ENCODE data around the gene OMA1. TPM values are rescaled to one million over a fixed set of nuclear protein-coding genes. Genes with fewer than 3 reads are reported as not detected.

OMA1 gene
- polyA plus RNA-seq, 3 donors from 2014 or later, result 13.7 to 22.3 (median 17.7) TPM

GRCh38 chr1:58454807-58455206 is 91.7 kb downstream of the OMA1 start:
- no peaks in the 10 kb centered on the region for H3K4me1 Mint-ChIP-seq
- peaks cover 0 to 8% (median 6%) of the 10 kb centered on the region in 3 donors for H3K36me3 Mint-ChIP-seq
- H3K27ac Mint-ChIP-seq, result no peak overlapping the region
- H3K4me3 Mint-ChIP-seq, result no peak overlapping the region
- peaks cover 0 to 2% (median 0%) of the 10 kb centered on the region in 3 donors for H3K27me3 Mint-ChIP-seq (ENCODE audit: low read depth in 3 of 3)
- no peaks in the 10 kb centered on the region for H3K9me3 Mint-ChIP-seq
- no peak for DNase-seq

- Mint-ChIP-seq H3K27me3 (ENCODE audit: low read depth in 3 of 3) (peaks cover 0 to 2% (median 0%) of the 10 kb centered on the region in 3 donors), H3K9me3 (no peaks in the 10 kb centered on the region), H3K36me3 (peaks cover 0 to 8% (median 6%) of the 10 kb centered on the region in 3 donors), H3K4me3 (no peak overlapping the region), H3K4me1 (no peaks in the 10 kb centered on the region), H3K27ac (no peak overlapping the region)
- DNase-seq, result no peak
Measured at GRCh38 chr1:58454385-58454784, 92.1 kb downstream of the OMA1 start.

GRCh38 chr1:58451560-58452191 is 94.8 kb downstream of the OMA1 start:
- no peak overlapping the region for H3K27ac Mint-ChIP-seq
- no peaks in the 10 kb centered on the region for H3K9me3 Mint-ChIP-seq
- peaks cover 0 to 9% (median 4%) of the 10 kb centered on the region in 3 donors for H3K36me3 Mint-ChIP-seq
- no peaks in the 10 kb centered on the region for H3K4me1 Mint-ChIP-seq
- H3K27me3 Mint-ChIP-seq (ENCODE audit: low read depth in 3 of 3), result peaks cover 0 to 2% (median 0%) of the 10 kb centered on the region in 3 donors
- no peak overlapping the region for H3K4me3 Mint-ChIP-seq
- DNase-seq, result no peak

GRCh38 chr1:58447886-58448285 is 98.6 kb downstream of the OMA1 start:
- H3K36me3 Mint-ChIP-seq, result peaks cover 3 to 9% (median 4%) of the 10 kb centered on the region in 3 donors
- H3K27ac Mint-ChIP-seq, result no peak overlapping the region
- no peaks in the 10 kb centered on the region for H3K27me3 Mint-ChIP-seq (ENCODE audit: low read depth in 3 of 3)

GRCh38 chr1:58447042-58447441 is 99.5 kb downstream of the OMA1 start:
- no peaks in the 10 kb centered on the region for H3K4me1 Mint-ChIP-seq
- DNase-seq, result no peak
- H3K9me3 Mint-ChIP-seq, result no peaks in the 10 kb centered on the region
- peaks cover 3 to 9% (median 4%) of the 10 kb centered on the region in 3 donors for H3K36me3 Mint-ChIP-seq
- H3K27ac Mint-ChIP-seq, result no peak overlapping the region
- peaks cover 0 to 2% (median 0%) of the 10 kb centered on the region in 3 donors for H3K27me3 Mint-ChIP-seq (ENCODE audit: low read depth in 3 of 3)
- no peak overlapping the region for H3K4me3 Mint-ChIP-seq

More at GRCh38 chr1:58447886-58448285, 98.6 kb downstream of the OMA1 start:
- DNase-seq, result no peak
- H3K4me1 Mint-ChIP-seq, result no peaks in the 10 kb centered on the region
- no peak overlapping the region for H3K4me3 Mint-ChIP-seq
- no peaks in the 10 kb centered on the region for H3K9me3 Mint-ChIP-seq

GRCh38 chr1:58446368-58446767 is 100.2 kb downstream of the OMA1 start:
- H3K4me1 Mint-ChIP-seq, result no peaks in the 10 kb centered on the region
- no peaks in the 10 kb centered on the region for H3K9me3 Mint-ChIP-seq
- H3K27me3 Mint-ChIP-seq (ENCODE audit: low read depth in 3 of 3), result peaks cover 0 to 2% (median 0%) of the 10 kb centered on the region in 3 donors

GRCh38 chr1:58443986-58444868 is 102.3 kb downstream of the OMA1 start:
- peaks cover 0 to 2% (median 0%) of the 10 kb centered on the region in 3 donors for H3K27me3 Mint-ChIP-seq (ENCODE audit: low read depth in 3 of 3)
- H3K27ac Mint-ChIP-seq, result no peak overlapping the region

More at GRCh38 chr1:58446368-58446767, 100.2 kb downstream of the OMA1 start:
- H3K27ac Mint-ChIP-seq, result no peak overlapping the region
- peaks cover 3 to 9% (median 8%) of the 10 kb centered on the region in 3 donors for H3K36me3 Mint-ChIP-seq
- no peak for DNase-seq
- H3K4me3 Mint-ChIP-seq, result no peak overlapping the region

GRCh38 chr1:58442114-58442513 is 104.4 kb downstream of the OMA1 start:
- H3K27me3 Mint-ChIP-seq (ENCODE audit: low read depth in 3 of 3), result peaks cover 0 to 2% (median 0%) of the 10 kb centered on the region in 3 donors
- no peaks in the 10 kb centered on the region for H3K4me1 Mint-ChIP-seq
- DNase-seq, result no peak
- H3K36me3 Mint-ChIP-seq, result peaks cover 3 to 4% (median 4%) of the 10 kb centered on the region in 3 donors
- H3K9me3 Mint-ChIP-seq, result no peaks in the 10 kb centered on the region
- H3K4me3 Mint-ChIP-seq, result no peak overlapping the region
- no peak overlapping the region for H3K27ac Mint-ChIP-seq

More at GRCh38 chr1:58443986-58444868, 102.3 kb downstream of the OMA1 start:
- DNase-seq, result no peak
- H3K4me1 Mint-ChIP-seq, result no peaks in the 10 kb centered on the region
- H3K4me3 Mint-ChIP-seq, result no peak overlapping the region
- H3K36me3 Mint-ChIP-seq, result peaks cover 3 to 8% (median 4%) of the 10 kb centered on the region in 3 donors
- H3K9me3 Mint-ChIP-seq, result no peaks in the 10 kb centered on the region

GRCh38 chr1:58441699-58442098 is 104.8 kb downstream of the OMA1 start:
- no peak overlapping the region for H3K27ac Mint-ChIP-seq
- peaks cover 0 to 2% (median 0%) of the 10 kb centered on the region in 3 donors for H3K27me3 Mint-ChIP-seq (ENCODE audit: low read depth in 3 of 3)
- no peak for DNase-seq
- H3K9me3 Mint-ChIP-seq, result no peaks in the 10 kb centered on the region
- H3K4me1 Mint-ChIP-seq, result no peaks in the 10 kb centered on the region
- H3K4me3 Mint-ChIP-seq, result no peak overlapping the region
- H3K36me3 Mint-ChIP-seq, result peaks cover 3 to 4% (median 4%) of the 10 kb centered on the region in 3 donors

- Mint-ChIP-seq H3K4me3 (no peak overlapping the region), H3K27ac (no peak overlapping the region), H3K9me3 (no peaks in the 10 kb centered on the region), H3K36me3 (peaks cover 3 to 4% (median 4%) of the 10 kb centered on the region in 3 donors), H3K27me3 (ENCODE audit: low read depth in 3 of 3) (peaks cover 0 to 2% (median 0%) of the 10 kb centered on the region in 3 donors), H3K4me1 (no peaks in the 10 kb centered on the region)
- DNase-seq, result no peak
Measured at GRCh38 chr1:58440696-58441095, 105.8 kb downstream of the OMA1 start.

GRCh38 chr1:58439946-58440345 is 106.6 kb downstream of the OMA1 start:
- Mint-ChIP-seq H3K27ac (no peak overlapping the region), H3K4me1 (no peaks in the 10 kb centered on the region), H3K36me3 (peaks cover 0 to 4% (median 4%) of the 10 kb centered on the region in 3 donors), H3K9me3 (no peaks in the 10 kb centered on the region), H3K4me3 (no peak overlapping the region), H3K27me3 (ENCODE audit: low read depth in 3 of 3) (peaks cover 0 to 2% (median 0%) of the 10 kb centered on the region in 3 donors)
- DNase-seq, result no peak

GRCh38 chr1:58438468-58438867 is 108.1 kb downstream of the OMA1 start:
- H3K27me3 Mint-ChIP-seq (ENCODE audit: low read depth in 3 of 3), result peaks cover 0 to 2% (median 0%) of the 10 kb centered on the region in 3 donors
- no peak overlapping the region for H3K27ac Mint-ChIP-seq
- no peaks in the 10 kb centered on the region for H3K9me3 Mint-ChIP-seq
- H3K4me1 Mint-ChIP-seq, result no peaks in the 10 kb centered on the region
- H3K4me3 Mint-ChIP-seq, result no peak overlapping the region
- DNase-seq, result no peak
- peaks cover 0 to 4% (median 4%) of the 10 kb centered on the region in 3 donors for H3K36me3 Mint-ChIP-seq

GRCh38 chr1:58437623-58438022 is 108.9 kb downstream of the OMA1 start:
- H3K27ac Mint-ChIP-seq, result no peak overlapping the region
- no peaks in the 10 kb centered on the region for H3K9me3 Mint-ChIP-seq
- H3K4me1 Mint-ChIP-seq, result no peaks in the 10 kb centered on the region
- no peak overlapping the region for H3K4me3 Mint-ChIP-seq
- H3K36me3 Mint-ChIP-seq, result peaks cover 0 to 4% (median 4%) of the 10 kb centered on the region in 3 donors
- DNase-seq, result no peak
- peaks cover 0 to 1% (median 0%) of the 10 kb centered on the region in 3 donors for H3K27me3 Mint-ChIP-seq (ENCODE audit: low read depth in 3 of 3)

All from immature natural killer cell (primary cell).